Measurements from ENCODE around the gene ESPNL.
"Not testable (repeated sequence)": the region's sequence is repeated elsewhere in the genome, so short reads cannot be mapped to it uniquely, and the experiment has no call there.

ESPNL gene

GRCh38 chr2:238115709-238116108 lies 15.6 kb downstream of the ESPNL start:
- not testable (repeated sequence) for DNase-seq

GRCh38 chr2:238116298-238117198 lies 16.4 kb downstream of the ESPNL start:
- no peak for DNase-seq

- no peak for DNase-seq
These were observed 17.3 kb downstream of the ESPNL start for GRCh38 chr2:238117199-238118154.

GRCh38 chr2:238119756-238120462 lies 19.8 kb downstream of the ESPNL start:
- DNase-seq = no peak

GRCh38 chr2:238120463-238121298 lies 20.5 kb downstream of the ESPNL start:
- no peak for DNase-seq

GRCh38 chr2:238121511-238122286 lies 21.6 kb downstream of the ESPNL start:
- no peak for DNase-seq

- DNase-seq = no peak
These were observed 22.4 kb downstream of the ESPNL start for GRCh38 chr2:238122287-238123217.

- no peak for DNase-seq
These were observed 23.3 kb downstream of the ESPNL start for GRCh38 chr2:238123218-238123971.

- DNase-seq = no peak
These were observed 23.9 kb downstream of the ESPNL start for GRCh38 chr2:238123991-238124470.

- DNase-seq = no peak
These were observed 24.5 kb downstream of the ESPNL start for GRCh38 chr2:238124488-238125126.

GRCh38 chr2:238125127-238125885 lies 25.2 kb downstream of the ESPNL start:
- no peak for DNase-seq

- no peak for DNase-seq
These were observed 26.2 kb downstream of the ESPNL start for GRCh38 chr2:238126338-238126737.

- DNase-seq = no peak
These were observed 26.6 kb downstream of the ESPNL start for GRCh38 chr2:238126775-238127164.

- no peak for DNase-seq
These were observed 27.3 kb downstream of the ESPNL start for GRCh38 chr2:238127165-238128060.

GRCh38 chr2:238128061-238128440 lies 27.9 kb downstream of the ESPNL start:
- DNase-seq = no peak

- DNase-seq = no peak
These were observed 28.4 kb downstream of the ESPNL start for GRCh38 chr2:238128534-238129001.
